ENCODE results near the gene L2HGDH. TPM values are rescaled to one million over a fixed set of nuclear protein-coding genes. Genes with fewer than 3 reads are reported as not detected.

The L2HGDH gene
- total RNA-seq, 6 experiments from 2014 or later: 3.1 to 5.2 (median 3.4) TPM

DNA sequence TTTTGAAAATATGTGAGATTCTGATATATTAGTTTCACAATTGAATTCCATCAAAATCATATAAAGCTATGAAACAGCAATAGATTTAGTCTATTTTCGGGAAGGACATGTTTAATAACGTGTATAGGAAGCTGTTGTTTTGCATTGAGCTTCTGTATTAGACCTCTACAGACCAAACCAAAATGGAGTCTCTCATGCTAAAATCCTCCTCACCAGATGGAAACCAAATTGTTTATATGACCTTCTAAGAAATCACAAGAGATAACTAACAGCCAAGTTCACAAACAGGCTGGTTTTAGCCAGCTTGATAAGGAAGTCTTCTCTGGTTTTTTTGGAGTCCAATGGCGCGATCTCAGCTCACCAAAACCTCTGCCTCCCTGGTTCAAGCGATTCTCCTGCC lies 23.9 kb downstream of the L2HGDH start:
- DNase-seq: no peak
- TF ChIP-seq, protein P1, sequence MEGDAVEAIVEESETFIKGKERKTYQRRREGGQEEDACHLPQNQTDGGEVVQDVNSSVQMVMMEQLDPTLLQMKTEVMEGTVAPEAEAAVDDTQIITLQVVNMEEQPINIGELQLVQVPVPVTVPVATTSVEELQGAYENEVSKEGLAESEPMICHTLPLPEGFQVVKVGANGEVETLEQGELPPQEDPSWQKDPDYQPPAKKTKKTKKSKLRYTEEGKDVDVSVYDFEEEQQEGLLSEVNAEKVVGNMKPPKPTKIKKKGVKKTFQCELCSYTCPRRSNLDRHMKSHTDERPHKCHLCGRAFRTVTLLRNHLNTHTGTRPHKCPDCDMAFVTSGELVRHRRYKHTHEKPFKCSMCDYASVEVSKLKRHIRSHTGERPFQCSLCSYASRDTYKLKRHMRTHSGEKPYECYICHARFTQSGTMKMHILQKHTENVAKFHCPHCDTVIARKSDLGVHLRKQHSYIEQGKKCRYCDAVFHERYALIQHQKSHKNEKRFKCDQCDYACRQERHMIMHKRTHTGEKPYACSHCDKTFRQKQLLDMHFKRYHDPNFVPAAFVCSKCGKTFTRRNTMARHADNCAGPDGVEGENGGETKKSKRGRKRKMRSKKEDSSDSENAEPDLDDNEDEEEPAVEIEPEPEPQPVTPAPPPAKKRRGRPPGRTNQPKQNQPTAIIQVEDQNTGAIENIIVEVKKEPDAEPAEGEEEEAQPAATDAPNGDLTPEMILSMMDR (IDR thresholded peaks at IDR 0.05): no peak
- no peaks in the 10 kb centered on the region for H3K9me3 Mint-ChIP-seq
- H3K4me1 Mint-ChIP-seq (ENCODE audit: low read depth): no peaks in the 10 kb centered on the region
- H3K36me3 Mint-ChIP-seq (ENCODE audit: low read depth): peaks cover 12% of the 10 kb centered on the region; the same call in 1 of the 2 replicates
- no peak overlapping the region for H3K27ac Mint-ChIP-seq
- H3K4me3 Mint-ChIP-seq: no peak overlapping the region
- H3K27me3 Mint-ChIP-seq (ENCODE audit: insufficient read depth): no peaks in the 10 kb centered on the region; the same call in 1 of the 2 replicates

DNA sequence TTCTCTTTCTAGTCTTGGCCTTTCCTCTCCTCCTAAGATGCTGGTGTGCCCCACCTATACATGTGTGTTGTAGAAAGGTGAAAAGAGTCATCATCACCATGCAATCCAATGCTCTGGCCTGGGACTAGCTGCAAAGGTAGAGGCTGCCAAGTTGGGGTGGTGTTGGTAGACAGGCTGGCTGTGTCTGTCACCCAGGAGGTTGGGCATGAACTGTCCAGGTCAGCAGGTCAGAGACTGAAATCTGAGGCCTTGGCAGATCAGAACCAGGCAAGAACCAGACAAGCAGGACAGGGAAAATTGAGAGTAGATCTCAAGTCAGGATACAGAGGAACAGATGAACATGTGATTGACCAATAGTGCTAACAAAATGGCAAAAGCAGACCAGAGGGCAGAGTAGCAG lies 26.2 kb downstream of the L2HGDH start:
- TF ChIP-seq, protein P1 (IDR thresholded peaks at IDR 0.05): no peak
- Mint-ChIP-seq H3K9me3 (no peaks in the 10 kb centered on the region), H3K27ac (no peak overlapping the region), H3K4me3 (no peak overlapping the region), H3K36me3 (ENCODE audit: low read depth) (no peaks in the 10 kb centered on the region), H3K27me3 (ENCODE audit: insufficient read depth) (no peaks in the 10 kb centered on the region), H3K4me1 (ENCODE audit: low read depth) (no peaks in the 10 kb centered on the region)
- no peak for DNase-seq

DNA sequence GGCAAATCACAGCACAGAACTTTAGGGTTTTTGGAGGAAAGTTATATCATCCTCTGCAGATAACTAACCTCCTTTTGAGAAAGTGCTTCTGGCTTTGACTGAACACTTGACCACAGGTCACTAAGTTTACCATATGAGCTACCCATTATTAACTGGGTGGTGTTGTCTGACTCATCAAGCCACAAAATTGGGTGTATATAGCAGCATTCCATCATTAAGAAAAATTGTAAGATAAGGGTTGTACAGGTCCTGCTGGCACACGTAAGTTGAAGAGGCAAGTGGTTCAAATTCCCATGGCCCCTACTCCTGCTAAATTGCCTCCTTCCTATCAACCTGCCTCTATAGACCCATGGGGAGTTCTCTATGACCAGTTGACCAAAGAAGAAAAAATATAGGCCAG lies 39.5 kb downstream of the L2HGDH start:
- no peak overlapping the region for H3K27ac Mint-ChIP-seq
- no peaks in the 10 kb centered on the region for H3K36me3 Mint-ChIP-seq (ENCODE audit: low read depth)
- TF ChIP-seq, protein P1 (IDR thresholded peaks at IDR 0.05): no peak
- DNase-seq: no peak
- no peak overlapping the region for H3K4me3 Mint-ChIP-seq
- peaks cover 7% of the 10 kb centered on the region; the same call in 1 of the 2 replicates for H3K4me1 Mint-ChIP-seq (ENCODE audit: low read depth)
- no peaks in the 10 kb centered on the region for H3K9me3 Mint-ChIP-seq
- H3K27me3 Mint-ChIP-seq (ENCODE audit: insufficient read depth): no peaks in the 10 kb centered on the region

DNA sequence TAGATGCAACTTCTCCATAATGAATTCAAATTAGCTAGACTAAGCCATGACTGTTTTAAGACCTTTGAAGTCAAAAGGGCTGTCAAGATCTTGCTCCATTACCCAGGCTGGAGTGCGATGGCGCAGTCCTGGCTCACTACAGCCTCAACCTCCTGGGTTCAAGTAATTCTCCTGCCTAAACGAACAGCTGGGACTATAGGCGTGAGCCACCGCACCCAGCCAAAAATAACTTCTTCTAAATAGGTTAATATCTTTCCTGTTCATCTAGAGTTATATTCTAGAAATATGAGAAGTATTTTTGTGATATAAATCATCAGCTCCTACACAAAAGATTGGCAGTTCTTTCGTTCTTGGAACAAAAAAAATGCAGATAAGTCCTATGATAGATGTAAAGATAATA lies 41.1 kb downstream of the L2HGDH start:
- Mint-ChIP-seq H3K9me3 (no peaks in the 10 kb centered on the region), H3K4me3 (no peak overlapping the region), H3K36me3 (ENCODE audit: low read depth) (no peaks in the 10 kb centered on the region), H3K27ac (no peak overlapping the region), H3K27me3 (ENCODE audit: insufficient read depth) (no peaks in the 10 kb centered on the region), H3K4me1 (ENCODE audit: low read depth) (peaks cover 7% of the 10 kb centered on the region; the same call in 1 of the 2 replicates)
- no peak for DNase-seq
- TF ChIP-seq, protein P1 (IDR thresholded peaks at IDR 0.05): no peak

DNA sequence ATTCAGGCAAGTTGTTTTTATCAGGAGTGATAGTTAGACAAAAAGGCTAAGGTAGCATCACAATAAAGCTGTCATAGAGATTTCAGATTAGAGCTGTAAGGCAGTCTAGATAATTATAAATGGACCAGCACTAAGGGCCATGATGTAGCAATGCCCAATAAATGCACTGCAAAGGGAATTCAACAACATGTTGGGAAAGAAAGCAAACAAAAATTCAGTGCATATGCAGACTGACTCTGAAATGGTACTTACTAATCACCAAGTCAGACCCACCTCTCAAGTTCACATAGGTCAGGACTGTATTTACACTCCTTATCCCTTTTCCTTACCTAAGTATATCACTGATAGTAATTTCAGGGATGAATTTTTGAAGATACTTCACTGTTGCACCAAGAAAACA lies 47.0 kb downstream of the L2HGDH start:
- no peak overlapping the region for H3K4me3 Mint-ChIP-seq
- H3K27me3 Mint-ChIP-seq (ENCODE audit: insufficient read depth): no peaks in the 10 kb centered on the region
- peaks cover 6% of the 10 kb centered on the region; the same call in 1 of the 2 replicates for H3K4me1 Mint-ChIP-seq (ENCODE audit: low read depth)
- no peak overlapping the region for H3K27ac Mint-ChIP-seq
- DNase-seq: no peak
- TF ChIP-seq, protein P1 (IDR thresholded peaks at IDR 0.05): no peak
- no peaks in the 10 kb centered on the region for H3K36me3 Mint-ChIP-seq (ENCODE audit: low read depth)
- no peaks in the 10 kb centered on the region for H3K9me3 Mint-ChIP-seq

DNA sequence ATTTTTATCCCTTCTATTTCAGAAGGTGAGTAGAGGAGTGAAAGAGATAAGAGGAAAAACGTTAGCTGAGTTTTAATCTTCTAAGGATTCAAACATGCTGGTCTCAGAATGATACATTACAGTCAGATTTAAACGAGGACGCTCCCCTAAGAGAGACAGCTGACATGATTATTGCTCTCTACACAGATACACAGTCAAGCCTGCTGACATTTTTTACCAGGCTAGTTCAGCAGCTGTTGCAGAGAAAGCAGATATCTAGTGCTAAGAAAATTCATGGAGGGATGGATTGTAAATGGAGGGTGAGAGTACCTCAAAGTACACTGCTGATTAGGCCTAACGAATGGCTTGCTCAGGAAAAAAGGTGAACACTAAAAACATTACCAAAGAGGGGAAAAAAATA lies 48.7 kb downstream of the L2HGDH start:
- Mint-ChIP-seq H3K4me3 (no peak overlapping the region), H3K27me3 (ENCODE audit: insufficient read depth) (no peaks in the 10 kb centered on the region), H3K4me1 (ENCODE audit: low read depth) (peaks cover 6% of the 10 kb centered on the region; the same call in 1 of the 2 replicates), H3K36me3 (ENCODE audit: low read depth) (no peaks in the 10 kb centered on the region), H3K9me3 (no peaks in the 10 kb centered on the region), H3K27ac (no peak overlapping the region)
- TF ChIP-seq, protein P1 (IDR thresholded peaks at IDR 0.05): no peak
- DNase-seq: no peak

All from HFFc6 (cell line).